Epithelial cell of proximal tubule (primary cell): ENCODE data around the gene SLC12A8. TPM values are rescaled to one million over a fixed set of nuclear protein-coding genes. Genes with fewer than 3 reads are reported as not detected.

Experiments used
- DNase-seq: peaks from one replicate; pipeline ENCODE4 v3.0.0-alpha.2; 2011; ENCODE audit warnings: low read depth
- H3K4me3 ChIP-seq: 2 replicates; pipeline ENCODE4 v1.5.1; 2011; ENCODE audit warnings: low read depth, mild to moderate bottlenecking, low read length
- total RNA-seq: library from RNA; depleted of rRNA; stranded (reverse); fragments of >200 nt; gene quantifications from 2 replicates; pipeline ENCODE4 v1.2.3, GENCODE V29; 2015
- TF ChIP-seq, protein P1 (sequence below): conservative IDR thresholded peaks from 2 replicates; pipeline ENCODE4 v1.5.1; 2012; ENCODE audit warnings: low read depth, mild to moderate bottlenecking, low read length

Gene SLC12A8
- total RNA-seq, 1 donor from 2014 or later: 17.9 TPM

DNA sequence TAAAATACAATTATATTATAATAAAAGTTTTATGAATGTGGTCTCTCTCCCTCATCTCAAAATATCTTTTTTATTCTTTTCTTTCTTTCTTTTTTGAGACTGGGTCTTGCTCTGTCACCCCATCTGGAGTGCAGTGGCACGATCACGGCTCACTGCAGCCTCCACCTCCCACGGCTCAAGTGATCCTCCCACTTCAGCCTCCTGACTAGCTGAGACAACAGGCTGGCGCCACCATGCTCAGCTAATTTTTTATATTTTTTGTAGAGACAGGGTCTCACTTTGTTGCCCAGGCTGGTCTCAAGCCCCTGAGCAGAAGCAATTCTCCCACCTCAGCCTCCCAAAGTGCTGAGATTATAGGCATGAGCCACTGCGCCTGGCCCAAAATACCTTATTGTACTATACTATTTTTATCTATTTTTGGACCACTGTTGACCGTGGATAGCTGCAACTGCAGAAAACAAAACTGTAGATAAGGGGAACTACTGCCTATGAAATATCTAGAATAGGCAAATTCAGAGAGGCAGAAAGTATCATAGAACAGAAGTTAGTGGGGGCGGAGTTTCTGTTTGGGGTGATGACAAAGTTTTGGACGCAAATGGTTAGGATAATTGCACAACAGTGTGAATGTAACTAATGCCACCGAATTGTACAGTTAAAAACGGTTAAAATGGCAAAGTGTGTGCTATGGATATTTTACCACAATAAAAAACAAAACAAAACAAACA lies 66.6 kb downstream of the SLC12A8 start:
- H3K4me3 ChIP-seq: no peak overlapping the region
- TF ChIP-seq, protein P1, sequence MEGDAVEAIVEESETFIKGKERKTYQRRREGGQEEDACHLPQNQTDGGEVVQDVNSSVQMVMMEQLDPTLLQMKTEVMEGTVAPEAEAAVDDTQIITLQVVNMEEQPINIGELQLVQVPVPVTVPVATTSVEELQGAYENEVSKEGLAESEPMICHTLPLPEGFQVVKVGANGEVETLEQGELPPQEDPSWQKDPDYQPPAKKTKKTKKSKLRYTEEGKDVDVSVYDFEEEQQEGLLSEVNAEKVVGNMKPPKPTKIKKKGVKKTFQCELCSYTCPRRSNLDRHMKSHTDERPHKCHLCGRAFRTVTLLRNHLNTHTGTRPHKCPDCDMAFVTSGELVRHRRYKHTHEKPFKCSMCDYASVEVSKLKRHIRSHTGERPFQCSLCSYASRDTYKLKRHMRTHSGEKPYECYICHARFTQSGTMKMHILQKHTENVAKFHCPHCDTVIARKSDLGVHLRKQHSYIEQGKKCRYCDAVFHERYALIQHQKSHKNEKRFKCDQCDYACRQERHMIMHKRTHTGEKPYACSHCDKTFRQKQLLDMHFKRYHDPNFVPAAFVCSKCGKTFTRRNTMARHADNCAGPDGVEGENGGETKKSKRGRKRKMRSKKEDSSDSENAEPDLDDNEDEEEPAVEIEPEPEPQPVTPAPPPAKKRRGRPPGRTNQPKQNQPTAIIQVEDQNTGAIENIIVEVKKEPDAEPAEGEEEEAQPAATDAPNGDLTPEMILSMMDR: no peak
- no peak for DNase-seq

DNA sequence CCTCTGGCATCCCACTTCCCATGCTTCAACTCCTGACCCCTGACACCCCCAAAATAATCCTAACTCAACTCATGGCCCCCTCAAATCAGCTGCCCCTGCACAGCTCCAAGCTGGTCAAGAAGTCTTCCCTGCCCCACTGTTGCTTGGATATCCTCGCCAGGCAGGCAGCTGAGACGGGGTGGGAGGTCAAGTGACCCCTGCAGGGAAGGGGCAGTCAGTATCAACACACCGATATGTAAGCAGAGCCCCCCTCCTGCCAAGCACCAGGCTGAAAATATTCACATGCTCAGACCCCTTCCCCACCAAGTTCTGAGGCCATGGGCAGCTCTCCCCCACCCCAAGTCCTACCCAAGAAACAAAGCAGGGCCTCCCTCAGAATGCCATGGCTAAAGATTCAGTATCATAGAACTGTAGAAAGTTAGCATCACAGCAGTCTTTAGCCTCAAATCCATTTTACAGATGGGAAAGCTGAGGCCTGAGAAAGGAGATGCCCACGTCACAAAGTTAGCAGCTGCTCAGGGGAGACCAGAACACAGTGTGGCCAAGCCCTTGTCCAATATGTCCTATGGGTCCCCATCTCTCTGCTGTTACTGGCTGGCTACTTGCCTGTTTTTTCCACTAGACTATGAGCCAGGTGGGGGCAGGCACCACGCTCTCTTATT lies 67.8 kb downstream of the SLC12A8 start:
- no peak for DNase-seq
- H3K4me3 ChIP-seq: no peak overlapping the region
- TF ChIP-seq, protein P1: no peak

DNA sequence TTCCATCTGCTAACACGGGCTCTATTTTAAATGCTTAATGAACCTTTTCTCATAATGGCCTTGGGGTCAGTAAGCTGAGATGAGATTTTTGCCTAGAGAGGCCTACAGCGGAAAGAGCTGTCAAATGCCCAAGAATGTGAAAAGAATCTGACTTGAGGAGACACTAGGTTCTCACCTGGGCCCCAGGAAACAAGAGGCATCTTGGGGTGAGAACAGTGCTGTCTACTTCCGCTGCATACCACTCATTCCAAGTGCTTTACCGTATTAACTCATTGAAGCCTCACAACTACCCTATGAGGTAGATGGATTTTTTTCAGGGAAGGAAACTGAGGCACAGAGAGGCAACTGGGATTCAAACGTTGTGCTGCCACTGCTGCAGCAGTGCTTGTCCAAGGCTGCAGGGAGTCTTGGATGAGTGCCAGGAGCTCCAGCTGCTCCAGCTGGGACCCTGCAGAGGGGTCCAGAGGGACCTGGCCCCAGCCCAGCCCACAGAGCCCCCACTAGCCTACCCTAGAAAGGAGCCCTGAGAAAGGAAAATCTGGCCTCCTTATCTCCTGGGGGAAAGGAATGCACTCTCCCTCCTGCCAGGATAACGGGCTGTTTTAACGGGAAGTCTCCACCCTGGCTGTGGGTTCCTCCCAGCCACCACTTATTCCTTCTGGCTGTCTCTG lies 68.4 kb downstream of the SLC12A8 start:
- no peak overlapping the region for H3K4me3 ChIP-seq
- DNase-seq: no peak
- TF ChIP-seq, protein P1: no peak

DNA sequence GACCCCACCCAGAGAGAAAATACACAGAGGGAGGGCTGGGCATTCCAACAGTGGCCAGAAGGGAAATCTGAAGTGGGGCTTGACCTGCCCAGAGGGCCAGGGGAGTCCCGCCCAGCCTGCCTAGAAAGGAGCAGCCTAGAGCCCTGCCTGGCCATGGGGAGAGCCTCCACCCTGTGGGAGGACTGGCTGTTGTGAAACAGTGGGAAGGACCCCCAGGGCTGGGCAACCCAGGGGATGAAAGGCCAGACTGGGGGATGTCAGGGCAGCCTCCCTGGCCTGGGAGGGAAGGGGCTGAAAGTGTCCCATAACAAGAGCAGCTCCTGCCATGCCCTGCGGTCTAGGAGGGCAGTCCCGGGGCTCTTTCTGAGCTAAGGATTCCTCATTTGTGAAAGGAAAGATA lies 69.0 kb downstream of the SLC12A8 start:
- no peak overlapping the region for H3K4me3 ChIP-seq
- TF ChIP-seq, protein P1: no peak
- no peak for DNase-seq

DNA sequence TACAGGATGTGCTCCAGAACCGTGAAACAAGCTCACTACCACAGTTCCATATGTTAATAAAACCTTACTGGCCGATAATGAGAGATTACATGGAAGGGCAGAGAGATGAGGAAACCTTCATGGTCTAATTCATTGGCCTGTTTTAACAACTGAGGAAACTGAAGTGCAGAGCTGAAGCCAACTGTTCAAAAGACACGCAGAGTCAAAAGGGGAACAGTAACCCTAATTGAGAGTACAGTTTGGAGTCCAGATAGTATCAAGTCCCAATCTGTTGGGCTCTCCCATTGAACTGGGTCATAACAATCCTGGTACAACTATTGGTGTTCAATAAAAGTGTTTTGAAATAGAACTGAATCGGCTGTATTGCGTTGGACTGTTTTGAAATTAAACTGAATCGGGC lies 69.6 kb downstream of the SLC12A8 start:
- TF ChIP-seq, protein P1: no peak
- no peak for DNase-seq
- H3K4me3 ChIP-seq: no peak overlapping the region

DNA sequence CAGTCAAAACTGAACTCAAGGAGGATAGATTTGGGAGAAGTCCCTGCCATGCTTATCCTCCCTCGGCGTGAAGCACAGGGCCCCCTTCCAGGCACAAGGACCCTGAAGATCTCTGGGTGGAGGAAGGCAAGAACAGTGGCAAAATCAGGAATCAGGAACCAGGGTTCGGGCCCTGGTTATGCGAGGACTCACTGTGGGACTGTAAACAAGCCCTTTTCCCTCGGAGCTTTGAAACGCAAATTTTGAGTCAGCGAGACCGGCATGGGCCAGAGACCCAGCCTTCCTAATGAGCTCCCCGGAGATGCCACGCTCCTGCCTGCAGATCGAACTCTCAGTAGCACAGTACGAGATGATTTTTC lies 70.1 kb downstream of the SLC12A8 start:
- H3K4me3 ChIP-seq: no peak overlapping the region
- TF ChIP-seq, protein P1: no peak
- DNase-seq: no peak
